Epithelial cell of proximal tubule (primary cell): ENCODE data around the gene PRPSAP2. TPM values are rescaled to one million over a fixed set of nuclear protein-coding genes. Genes with fewer than 3 reads are reported as not detected.
"Not testable (repeated sequence)": the region's sequence is repeated elsewhere in the genome, so short reads cannot be mapped to it uniquely, and the experiment has no call there.

Experiments
- DNase-seq: peaks from one replicate; pipeline ENCODE4 v3.0.0-alpha.2; 2011; ENCODE audit warnings: low read depth
- H3K4me3 ChIP-seq: 2 replicates; pipeline ENCODE4 v1.5.1; 2011; ENCODE audit warnings: low read depth, mild to moderate bottlenecking, low read length
- CTCF ChIP-seq: conservative IDR thresholded peaks from 2 replicates; pipeline ENCODE4 v1.5.1; 2012; ENCODE audit warnings: low read depth, mild to moderate bottlenecking, low read length
- total RNA-seq: library from RNA; depleted of rRNA; stranded (reverse); fragments of >200 nt; gene quantifications from 2 replicates; pipeline ENCODE4 v1.2.3, GENCODE V29; 2015

PRPSAP2 gene
- total RNA-seq: 20.5 and 30.2 TPM in 2 replicates

GRCh38 chr17:18857864-18858566 lies at the start of gene PRPSAP2:
TSS of gene PRPSAP2 (plus strand) at chr17:18858131. CDS start at chr17:18865834, 7,703 bp downstream.
- no peak for DNase-seq
- no peak for TF ChIP-seq CTCF
- H3K4me3 ChIP-seq: peak within 1 kb of the TSS; percentile 81

- not testable (repeated sequence) for DNase-seq, H3K4me3 ChIP-seq
These were observed 42.0 kb upstream of the PRPSAP2 start for GRCh38 chr17:18815924-18816323.

GRCh38 chr17:18816489-18817371 lies 41.2 kb upstream of the PRPSAP2 start:
- not testable (repeated sequence) for H3K4me3 ChIP-seq
- DNase-seq: peak; percentile 25
- TF ChIP-seq CTCF: peak; percentile 57

- H3K4me3 ChIP-seq, DNase-seq: not testable (repeated sequence)
These were observed 36.5 kb upstream of the PRPSAP2 start for GRCh38 chr17:18821430-18821829.

- DNase-seq, H3K4me3 ChIP-seq: not testable (repeated sequence)
These were observed 30.3 kb upstream of the PRPSAP2 start for GRCh38 chr17:18827613-18828012.

- DNase-seq: no peak
- TF ChIP-seq CTCF: no peak
- no peak overlapping the region for H3K4me3 ChIP-seq
These were observed 9.4 kb upstream of the PRPSAP2 start for GRCh38 chr17:18848501-18848900.

- no peak for TF ChIP-seq CTCF
- DNase-seq: no peak
These were observed 7.3 kb upstream of the PRPSAP2 start for GRCh38 chr17:18850679-18851078.

GRCh38 chr17:18851201-18851600 lies 6.7 kb upstream of the PRPSAP2 start:
- H3K4me3 ChIP-seq: no peak overlapping the region
- DNase-seq: no peak
- peak; percentile 19 for TF ChIP-seq CTCF

More at GRCh38 chr17:18850679-18851078, 7.3 kb upstream of the PRPSAP2 start:
- H3K4me3 ChIP-seq: no peak overlapping the region
